ENCODE data around the gene PRDM15. TPM values are rescaled to one million over a fixed set of nuclear protein-coding genes. Genes with fewer than 3 reads are reported as not detected.

The PRDM15 gene
- total and polyA plus RNA-seq, 7 donors = 1.2 to 6.9 (median 4.6) TPM

DNA sequence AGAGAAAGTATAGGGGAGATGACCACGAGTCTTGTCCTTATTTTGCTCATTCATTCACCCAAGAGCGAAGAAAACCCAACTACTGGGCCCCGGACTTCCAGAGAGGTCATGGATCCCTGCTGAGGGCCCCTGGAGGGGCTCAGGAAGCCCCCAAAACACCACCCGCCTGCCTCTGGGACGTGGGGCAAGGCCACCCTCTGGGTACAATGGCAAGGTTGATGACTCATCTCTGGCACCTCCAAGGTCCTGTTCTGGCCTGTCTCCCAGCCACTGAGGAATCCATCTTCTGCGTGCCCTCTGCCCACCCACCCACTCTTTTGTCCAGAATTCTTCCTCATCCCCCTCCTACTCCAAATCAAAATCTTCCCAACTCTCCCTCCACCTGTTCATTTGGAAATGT lies 21.3 kb upstream of the PRDM15 start:
- Histone ChIP-seq H3K27me3 (no peaks in the 10 kb centered on the region), H3K4me3 (no peak overlapping the region), H3K36me3 (peaks cover 0 to 82% (median 36%) of the 10 kb centered on the region in 4 donors), H3K27ac (no peak overlapping the region), H3K4me1 (peaks cover 0 to 7% (median 3%) of the 10 kb centered on the region in 4 donors), H3K9me3 (no peaks in the 10 kb centered on the region)
- DNase-seq = peak; percentile 51
- intact Hi-C loops (cut with DNase I) = no loop called here
- no peak for TF ChIP-seq POLR2AphosphoS5 (IDR thresholded peaks at IDR 0.05)
- WGBS, 2 donors = 89 to 93% methylated on average over 6 of the region's 6 CpGs

DNA sequence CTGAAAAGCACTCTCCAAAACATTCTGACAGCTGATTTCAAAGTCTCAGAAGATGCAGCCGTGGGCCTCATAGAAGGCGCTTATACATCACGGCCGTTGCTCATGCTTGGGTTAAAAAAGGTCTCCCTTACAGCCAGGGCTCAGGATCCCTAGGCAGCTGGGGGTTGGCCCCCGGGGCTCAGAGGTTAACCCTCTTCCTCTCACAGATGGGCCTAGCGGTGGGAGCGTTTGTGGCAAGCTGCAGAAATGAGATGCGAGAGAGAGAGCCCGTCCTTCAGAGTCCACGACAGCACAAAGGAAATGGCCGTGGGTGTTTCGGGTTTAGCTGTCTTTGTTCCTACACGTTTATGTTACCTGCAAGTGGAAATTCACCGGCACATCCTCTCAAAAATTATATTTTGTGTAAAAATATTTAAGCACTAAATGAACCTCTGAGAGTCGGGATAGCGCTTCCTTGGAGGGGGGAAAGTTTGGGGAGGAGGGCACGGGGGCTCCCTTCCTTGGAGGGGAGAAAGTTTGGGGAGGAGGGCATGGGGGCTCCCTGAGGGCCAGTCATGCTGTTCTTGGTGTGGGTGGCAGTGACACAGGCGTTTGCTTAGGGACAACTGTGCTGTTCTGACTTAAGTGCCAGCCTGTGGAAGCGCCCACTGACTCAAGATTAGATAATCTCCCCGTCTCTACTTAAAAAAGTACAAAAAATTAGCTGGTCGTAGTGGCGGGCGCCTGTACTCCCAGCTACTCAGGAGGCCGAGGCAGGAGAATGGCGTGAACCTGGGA lies 20.5 kb upstream of the PRDM15 start:
- Histone ChIP-seq H3K27me3 (no peaks in the 10 kb centered on the region), H3K36me3 (peaks cover 0 to 81% (median 38%) of the 10 kb centered on the region in 4 donors), H3K27ac (no peak overlapping the region), H3K4me1 (peaks cover 0 to 7% (median 3%) of the 10 kb centered on the region in 4 donors), H3K9me3 (no peaks in the 10 kb centered on the region), H3K4me3 (no peak overlapping the region)
- WGBS, 2 donors = 68 to 89% methylated on average over 25 of the region's 25 CpGs
- intact Hi-C loops (cut with DNase I) = no loop called here
- DNase-seq = peak; percentile 48
- TF ChIP-seq POLR2A (IDR thresholded peaks at IDR 0.05) (no peak), EP300 (IDR thresholded peaks at IDR 0.05) (no peak), POLR2AphosphoS5 (IDR thresholded peaks at IDR 0.05) (no peak)
- TF ChIP-seq, protein P1, sequence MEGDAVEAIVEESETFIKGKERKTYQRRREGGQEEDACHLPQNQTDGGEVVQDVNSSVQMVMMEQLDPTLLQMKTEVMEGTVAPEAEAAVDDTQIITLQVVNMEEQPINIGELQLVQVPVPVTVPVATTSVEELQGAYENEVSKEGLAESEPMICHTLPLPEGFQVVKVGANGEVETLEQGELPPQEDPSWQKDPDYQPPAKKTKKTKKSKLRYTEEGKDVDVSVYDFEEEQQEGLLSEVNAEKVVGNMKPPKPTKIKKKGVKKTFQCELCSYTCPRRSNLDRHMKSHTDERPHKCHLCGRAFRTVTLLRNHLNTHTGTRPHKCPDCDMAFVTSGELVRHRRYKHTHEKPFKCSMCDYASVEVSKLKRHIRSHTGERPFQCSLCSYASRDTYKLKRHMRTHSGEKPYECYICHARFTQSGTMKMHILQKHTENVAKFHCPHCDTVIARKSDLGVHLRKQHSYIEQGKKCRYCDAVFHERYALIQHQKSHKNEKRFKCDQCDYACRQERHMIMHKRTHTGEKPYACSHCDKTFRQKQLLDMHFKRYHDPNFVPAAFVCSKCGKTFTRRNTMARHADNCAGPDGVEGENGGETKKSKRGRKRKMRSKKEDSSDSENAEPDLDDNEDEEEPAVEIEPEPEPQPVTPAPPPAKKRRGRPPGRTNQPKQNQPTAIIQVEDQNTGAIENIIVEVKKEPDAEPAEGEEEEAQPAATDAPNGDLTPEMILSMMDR (IDR thresholded peaks at IDR 0.05) = no peak

DNA sequence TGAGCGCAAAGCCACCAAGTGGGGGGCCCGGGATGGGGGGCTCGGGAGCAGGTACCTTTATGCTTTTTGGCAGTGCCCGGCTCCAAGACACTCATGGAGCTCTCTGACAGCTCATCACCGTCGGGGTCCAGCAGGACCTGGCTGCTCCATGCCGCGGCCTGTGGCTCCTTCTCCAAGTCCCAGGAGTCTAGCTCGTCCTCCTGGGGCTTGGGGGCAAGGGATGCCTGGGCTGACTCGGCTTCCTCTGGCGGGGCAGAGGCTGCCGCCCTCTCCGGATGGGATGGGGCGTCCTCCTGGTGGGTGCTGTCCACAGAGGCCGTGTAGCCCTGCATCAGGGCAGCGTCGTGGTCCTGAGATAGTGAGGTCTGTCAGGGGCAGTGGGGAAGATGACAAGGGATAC lies 19.9 kb upstream of the PRDM15 start:
- Histone ChIP-seq H3K4me1 (peaks cover 0 to 7% (median 3%) of the 10 kb centered on the region in 4 donors), H3K9me3 (no peaks in the 10 kb centered on the region), H3K27ac (no peak overlapping the region), H3K4me3 (no peak overlapping the region), H3K36me3 (peaks cover 0 to 79% (median 38%) of the 10 kb centered on the region in 4 donors), H3K27me3 (no peaks in the 10 kb centered on the region)
- peak; percentile 58 for DNase-seq
- 93 to 96% methylated on average over 17 of the region's 17 CpGs for WGBS, 2 donors
- intact Hi-C loops (cut with DNase I) = no loop called here
- TF ChIP-seq POLR2AphosphoS5 (IDR thresholded peaks at IDR 0.05) (no peak), POLR2A (IDR thresholded peaks at IDR 0.05) (no peak), EP300 (IDR thresholded peaks at IDR 0.05) (no peak)
- TF ChIP-seq, protein P1 (IDR thresholded peaks at IDR 0.05) = no peak

DNA sequence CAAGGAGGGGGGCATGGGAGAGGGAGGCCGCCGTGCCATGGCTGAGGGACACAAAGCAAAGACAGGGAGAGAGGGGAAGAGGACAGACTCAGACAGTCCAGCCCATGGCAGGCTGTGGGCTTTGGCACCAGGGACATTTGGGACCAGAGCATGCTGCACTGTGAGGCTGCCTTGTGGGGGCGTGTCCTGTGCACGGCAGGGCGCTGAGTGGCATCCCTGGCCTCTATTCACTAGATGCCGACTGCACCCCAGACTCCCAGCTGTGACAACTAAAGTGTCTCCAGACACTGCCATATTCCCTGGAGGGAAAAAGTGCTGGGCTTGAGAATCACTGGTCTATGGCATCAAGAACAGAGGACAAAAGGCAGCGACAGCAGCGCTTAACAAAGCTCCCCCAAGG lies 18.6 kb upstream of the PRDM15 start:
- DNase-seq = peak; percentile 50
- intact Hi-C loops (cut with DNase I) = no loop called here
- H3K36me3 ChIP-seq = peaks cover 0 to 69% (median 29%) of the 10 kb centered on the region in 4 donors
- peaks cover 0 to 7% (median 3%) of the 10 kb centered on the region in 4 donors for H3K4me1 ChIP-seq
- no peaks in the 10 kb centered on the region for H3K27me3 ChIP-seq
- no peak for TF ChIP-seq POLR2A (IDR thresholded peaks at IDR 0.05)
- TF ChIP-seq POLR2AphosphoS5 (IDR thresholded peaks at IDR 0.05) = no peak
- TF ChIP-seq EP300 (IDR thresholded peaks at IDR 0.05) = no peak
- TF ChIP-seq, protein P1 (IDR thresholded peaks at IDR 0.05) = no peak
- H3K4me3 ChIP-seq = no peak overlapping the region
- H3K9me3 ChIP-seq = no peaks in the 10 kb centered on the region
- WGBS, 2 donors = 89 to 96% methylated on average over 8 of the region's 8 CpGs
- H3K27ac ChIP-seq = no peak overlapping the region

DNA sequence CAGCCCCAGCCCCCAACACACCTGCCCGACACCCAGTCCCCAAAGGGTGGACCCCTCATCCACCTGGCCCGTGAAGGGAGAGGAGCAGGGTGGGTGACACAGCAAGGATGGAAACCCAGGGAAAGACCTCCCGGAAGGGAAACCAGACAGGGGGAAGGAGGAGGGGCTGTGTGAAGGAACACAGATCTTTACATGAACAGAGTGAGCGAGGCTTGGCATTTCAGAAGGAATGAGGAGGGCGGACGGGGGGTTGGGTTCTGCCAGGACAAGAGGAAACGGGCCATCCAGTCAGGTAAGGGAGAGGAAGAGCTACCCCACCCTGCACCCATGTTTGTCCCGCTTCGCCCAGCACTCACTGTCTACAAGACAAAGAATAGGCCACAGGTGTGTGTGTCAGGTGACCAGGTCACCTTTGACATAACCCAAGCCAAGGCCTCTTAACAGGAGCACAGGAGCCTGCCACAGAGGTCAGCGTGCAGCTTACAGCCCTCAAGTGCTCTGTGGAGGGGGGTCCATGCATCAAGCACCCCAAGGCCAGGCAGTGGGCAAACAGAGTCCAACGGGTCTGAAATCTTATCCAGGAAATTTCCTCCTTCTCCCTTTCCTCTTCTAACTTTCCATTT lies 18.0 kb upstream of the PRDM15 start:
- DNase-seq = peak; percentile 49
- peaks cover 0 to 69% (median 25%) of the 10 kb centered on the region in 4 donors for H3K36me3 ChIP-seq
- no peak overlapping the region for H3K4me3 ChIP-seq
- H3K27ac ChIP-seq = no peak overlapping the region
- H3K27me3 ChIP-seq = no peaks in the 10 kb centered on the region
- H3K9me3 ChIP-seq = no peaks in the 10 kb centered on the region
- WGBS, 2 donors = 85 to 88% methylated on average over 11 of the region's 11 CpGs
- TF ChIP-seq POLR2AphosphoS5 (IDR thresholded peaks at IDR 0.05) = no peak
- TF ChIP-seq, protein P1 (IDR thresholded peaks at IDR 0.05) = no peak
- intact Hi-C loops (cut with DNase I) = no loop called here
- peaks cover 0 to 7% (median 3%) of the 10 kb centered on the region in 4 donors for H3K4me1 ChIP-seq
